Stimulated activated CD4-positive, alpha-beta T cell treated with anti-CD3 and anti-CD28 coated beads, Interleukin-1b, Interleukin-23, amount 100 ng/mL, for 24 hours (primary cell): ENCODE measurements around the gene PKD1L1.
"Not testable (repeated sequence)": the region's sequence is repeated elsewhere in the genome, so short reads cannot be mapped to it uniquely, and the experiment has no call there.

Experiments used
- DNase-seq, 4 experiments: peaks; one replicate each; pipeline ENCODE4 v3.0.0-alpha.2; 2020; ENCODE audit warnings: low read depth in 4 of 4, low spot score in 1 of 4

The PKD1L1 gene

GRCh38 chr7:47937711-47938573, 10.3 kb downstream of the PKD1L1 start:
- no peak for DNase-seq

GRCh38 chr7:47937065-47937687, 11.1 kb downstream of the PKD1L1 start:
- DNase-seq, result no peak

DNA sequence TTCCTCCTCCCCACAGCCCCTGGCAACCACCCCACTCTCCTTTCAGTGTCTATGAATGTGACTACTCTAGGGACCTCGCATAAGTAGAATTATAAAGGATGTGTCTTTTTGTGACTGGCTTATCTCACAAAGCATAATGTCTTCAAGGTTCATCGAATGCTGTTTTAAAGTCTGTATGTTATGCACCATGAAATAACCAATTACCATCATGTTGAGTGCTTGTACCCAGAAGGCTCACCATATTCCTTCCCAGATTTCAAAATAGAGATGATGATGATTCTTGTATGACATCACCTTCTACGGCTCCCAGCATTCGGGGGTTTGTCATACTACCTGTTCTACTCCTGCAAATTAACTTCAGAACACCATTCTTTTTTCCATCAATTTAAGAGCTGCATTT, 11.9 kb downstream of the PKD1L1 start:
- no peak for DNase-seq

DNA sequence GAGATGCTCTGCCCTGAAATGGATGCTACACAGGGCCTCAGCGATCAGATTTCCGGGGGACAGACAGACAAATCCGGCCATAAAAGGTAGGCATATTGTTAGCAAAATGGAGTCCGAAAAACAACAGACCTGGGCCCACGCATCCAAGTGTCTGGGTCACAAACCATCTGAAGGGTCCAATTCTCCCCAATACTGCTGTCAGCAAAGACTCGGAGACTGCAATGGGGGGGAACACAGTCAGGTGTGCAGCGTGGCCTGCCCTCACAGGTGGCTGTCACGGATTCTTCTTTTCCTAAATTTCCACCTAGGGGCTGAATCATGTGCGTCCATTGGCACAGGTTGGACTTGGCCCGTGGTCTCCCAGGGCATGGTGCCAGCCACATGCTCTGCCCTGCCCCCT, 12.9 kb downstream of the PKD1L1 start:
- DNase-seq, result no peak

GRCh38 chr7:47934831-47935230, 13.4 kb downstream of the PKD1L1 start:
- no peak for DNase-seq

DNA sequence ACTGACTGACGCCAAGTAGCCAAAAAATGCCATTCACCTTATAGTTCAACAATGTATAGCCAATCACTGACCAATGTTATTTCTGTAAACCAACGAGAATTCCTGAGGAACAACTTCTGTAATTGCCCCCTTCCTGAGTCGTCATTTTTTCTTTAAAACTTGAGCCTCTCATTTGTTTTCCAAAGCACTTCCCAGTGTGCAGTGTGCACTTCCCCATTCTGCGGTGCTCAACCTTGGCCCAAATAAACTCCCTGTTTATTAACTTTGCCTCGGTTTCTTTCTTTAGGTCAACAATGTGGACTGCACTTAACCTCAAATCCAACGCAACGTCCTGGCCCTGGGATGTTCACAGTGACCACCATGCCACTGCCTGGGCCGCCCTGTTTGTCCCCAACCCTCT, 15.1 kb downstream of the PKD1L1 start:
- DNase-seq, result no peak

GRCh38 chr7:47932466-47933037, 15.7 kb downstream of the PKD1L1 start:
- no peak for DNase-seq

DNA sequence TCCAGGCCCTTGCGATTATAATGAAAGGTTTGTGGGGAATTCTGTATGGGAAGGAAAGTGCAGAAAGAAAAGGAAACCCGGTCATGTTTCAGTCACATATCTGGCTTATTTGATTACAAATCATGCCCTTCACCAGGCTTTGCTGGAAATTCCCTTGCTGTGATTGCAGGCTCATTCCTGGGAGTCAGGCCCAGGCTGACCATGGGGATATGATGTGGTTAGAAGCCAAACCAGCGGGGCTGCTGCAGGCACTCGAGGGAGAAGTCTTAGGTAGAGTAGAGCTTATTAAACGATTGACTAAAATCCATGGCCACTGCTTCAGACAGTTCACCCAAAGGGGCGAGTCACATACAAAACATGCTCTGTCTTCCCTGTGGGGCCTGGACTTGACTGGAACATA, 16.2 kb downstream of the PKD1L1 start:
- no peak for DNase-seq

- no peak for DNase-seq
Measured at GRCh38 chr7:47931005-47932004, 17.0 kb downstream of the PKD1L1 start.

GRCh38 chr7:47924266-47924665, 24.0 kb downstream of the PKD1L1 start:
- no peak for DNase-seq

DNA sequence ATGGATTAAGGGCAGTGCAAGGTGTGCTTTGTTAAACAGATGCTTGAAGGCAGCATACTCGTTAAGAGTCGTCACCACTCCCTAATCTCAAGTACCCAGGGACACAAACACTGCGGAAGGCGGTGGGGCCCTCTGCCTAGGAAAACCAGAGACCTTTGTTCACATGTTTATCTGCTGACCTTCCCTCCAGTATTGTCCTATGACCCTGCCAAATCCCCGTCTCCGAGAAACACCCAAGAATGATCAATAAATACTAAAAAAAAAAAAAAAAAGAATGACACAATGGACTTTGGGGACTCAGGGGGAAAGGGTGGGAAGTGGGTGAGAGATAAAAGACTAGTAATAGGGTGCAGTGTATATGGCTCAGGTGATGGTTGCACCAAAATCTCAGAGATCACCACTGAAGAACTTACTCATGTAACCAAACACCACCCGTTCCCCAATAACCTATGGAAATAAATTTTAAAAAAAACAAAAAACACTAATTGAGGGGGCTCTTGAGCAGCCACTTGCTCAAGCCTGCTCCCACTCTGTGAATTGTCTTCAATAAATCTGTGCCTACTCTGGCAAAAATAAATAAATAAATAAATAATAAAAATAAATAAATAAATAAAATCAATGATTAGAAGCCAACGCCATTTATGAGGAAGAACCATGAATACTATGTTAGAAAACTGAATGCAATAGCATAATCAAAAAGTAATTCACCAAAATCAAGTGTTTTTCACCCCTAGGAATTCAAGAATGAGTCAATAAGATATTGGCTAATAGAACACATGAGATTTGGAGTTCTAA, 25.0 kb downstream of the PKD1L1 start:
- not testable (repeated sequence) for DNase-seq

DNA sequence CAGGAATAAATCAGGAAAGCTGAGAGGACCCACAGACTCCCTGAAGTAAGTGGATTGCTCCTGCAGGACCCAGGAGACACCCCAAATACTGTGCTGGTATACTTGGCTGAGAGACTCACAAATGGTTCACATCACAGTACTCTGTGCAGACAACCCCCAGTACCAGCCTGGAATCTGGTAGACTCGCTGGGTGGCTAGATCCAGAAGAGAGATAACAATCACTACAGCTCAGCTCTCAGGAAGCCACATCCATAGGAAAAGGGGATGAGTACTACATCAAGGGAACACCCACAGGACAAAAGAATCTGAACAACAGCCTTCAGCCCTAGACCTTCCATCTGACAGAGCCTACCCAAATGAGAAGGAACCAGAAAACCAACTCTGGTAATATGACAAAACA, 31.8 kb downstream of the PKD1L1 start:
- not testable (repeated sequence) for DNase-seq

DNA sequence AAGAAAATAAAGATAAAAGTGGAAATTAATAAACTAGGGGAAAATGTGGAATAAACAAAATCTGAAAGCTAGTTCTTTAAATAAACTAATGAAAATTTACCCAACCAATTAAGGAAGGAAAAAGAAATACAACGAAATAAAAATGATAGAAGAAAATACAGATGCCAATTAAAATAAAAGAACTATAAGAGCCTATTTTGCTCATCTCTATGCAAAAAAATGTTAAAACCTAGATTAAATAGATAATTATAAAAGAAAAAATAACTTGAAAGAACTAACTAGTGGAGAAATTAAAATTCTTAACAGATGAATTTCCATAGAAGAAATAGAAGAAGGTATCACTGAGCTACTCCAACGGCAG, 32.7 kb downstream of the PKD1L1 start:
- no peak for DNase-seq

GRCh38 chr7:47914717-47915615, 33.3 kb downstream of the PKD1L1 start:
- DNase-seq, result no peak

DNA sequence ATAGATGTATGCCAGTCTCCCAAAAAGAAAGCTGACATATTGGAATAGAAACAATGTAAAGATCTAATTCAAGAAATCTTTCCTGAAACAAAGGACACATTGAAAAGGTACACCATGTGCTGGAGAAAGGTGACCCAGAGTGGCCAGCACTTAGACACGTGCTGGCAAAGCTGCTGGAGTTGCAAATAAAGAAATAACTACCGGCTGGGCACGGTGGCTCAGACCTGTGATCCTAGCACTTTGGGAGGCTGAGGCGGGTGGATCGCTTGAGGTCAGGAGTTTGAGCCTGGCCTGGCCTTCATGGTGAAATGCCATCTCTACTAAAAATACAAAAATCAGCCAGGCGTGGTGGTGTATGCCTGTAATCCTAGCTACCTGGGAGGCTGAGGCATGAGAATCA, 35.9 kb downstream of the PKD1L1 start:
- no peak for DNase-seq

DNA sequence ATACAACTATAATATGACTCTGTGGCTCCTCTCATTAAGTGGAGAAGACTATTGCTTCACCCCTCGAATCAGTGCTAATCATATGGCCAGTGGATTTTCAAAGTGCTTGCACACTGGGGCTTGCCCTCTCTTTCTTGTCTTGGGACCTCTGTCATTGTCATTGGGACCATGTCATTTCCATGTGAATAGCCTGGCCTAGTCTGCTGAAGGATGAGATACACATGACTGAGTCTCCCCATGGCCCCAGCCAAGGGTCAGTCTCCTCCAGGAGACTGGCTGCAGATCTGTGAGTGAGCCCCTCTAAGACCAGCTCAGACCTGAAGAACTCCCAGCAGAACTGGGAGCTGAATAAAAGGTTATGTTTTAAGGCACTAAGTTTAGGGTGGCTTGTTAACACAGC, 39.5 kb downstream of the PKD1L1 start:
- no peak for DNase-seq

GRCh38 chr7:47907981-47908616, 40.2 kb downstream of the PKD1L1 start:
- DNase-seq, result no peak

DNA sequence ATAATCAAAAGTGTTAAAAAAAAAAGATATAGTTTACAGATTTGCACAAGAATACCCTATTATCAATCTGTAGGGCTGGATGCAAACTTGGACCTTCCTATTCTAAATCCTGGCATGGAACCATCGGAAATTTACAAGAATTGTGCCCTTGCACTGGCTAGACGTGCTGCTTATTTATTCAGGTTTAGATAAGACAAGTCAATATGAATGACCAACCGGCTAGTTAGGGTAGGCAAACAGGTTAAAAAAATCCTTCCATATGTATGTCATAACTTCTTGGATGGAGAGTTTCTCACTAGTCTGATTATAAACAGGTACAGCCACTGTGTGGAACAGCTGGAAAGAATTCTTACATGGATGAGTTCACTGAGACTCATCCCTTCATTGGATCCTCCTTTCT, 41.4 kb downstream of the PKD1L1 start:
- no peak for DNase-seq
